DMS79 (cell line): ENCODE data around the gene DNAH7.

ENCODE experiments used
- DNase-seq: peaks from one replicate; lab custom pipeline; 2025; lab: John Stamatoyannopoulos, UW

The DNAH7 gene

DNA sequence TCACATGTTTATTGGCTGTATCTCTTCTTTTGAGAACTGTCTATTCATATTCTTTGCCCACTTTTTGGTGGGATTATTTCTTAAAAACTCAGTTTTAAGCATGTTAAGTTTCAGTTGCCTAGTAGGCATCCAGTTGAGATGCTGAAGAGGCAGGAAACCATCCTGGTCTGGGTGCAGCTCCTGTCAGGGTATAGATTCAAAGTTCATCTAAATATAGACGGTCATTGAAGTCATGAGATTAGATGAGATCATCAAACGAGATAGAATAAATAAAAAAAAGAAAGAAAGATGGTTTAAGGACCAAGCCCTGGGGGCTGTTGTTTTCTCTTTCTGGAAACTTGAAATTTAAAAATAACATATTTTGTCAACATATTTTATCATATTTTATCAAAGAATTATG lies 9.2 kb upstream of the DNAH7 start:
- no peak for DNase-seq

DNA sequence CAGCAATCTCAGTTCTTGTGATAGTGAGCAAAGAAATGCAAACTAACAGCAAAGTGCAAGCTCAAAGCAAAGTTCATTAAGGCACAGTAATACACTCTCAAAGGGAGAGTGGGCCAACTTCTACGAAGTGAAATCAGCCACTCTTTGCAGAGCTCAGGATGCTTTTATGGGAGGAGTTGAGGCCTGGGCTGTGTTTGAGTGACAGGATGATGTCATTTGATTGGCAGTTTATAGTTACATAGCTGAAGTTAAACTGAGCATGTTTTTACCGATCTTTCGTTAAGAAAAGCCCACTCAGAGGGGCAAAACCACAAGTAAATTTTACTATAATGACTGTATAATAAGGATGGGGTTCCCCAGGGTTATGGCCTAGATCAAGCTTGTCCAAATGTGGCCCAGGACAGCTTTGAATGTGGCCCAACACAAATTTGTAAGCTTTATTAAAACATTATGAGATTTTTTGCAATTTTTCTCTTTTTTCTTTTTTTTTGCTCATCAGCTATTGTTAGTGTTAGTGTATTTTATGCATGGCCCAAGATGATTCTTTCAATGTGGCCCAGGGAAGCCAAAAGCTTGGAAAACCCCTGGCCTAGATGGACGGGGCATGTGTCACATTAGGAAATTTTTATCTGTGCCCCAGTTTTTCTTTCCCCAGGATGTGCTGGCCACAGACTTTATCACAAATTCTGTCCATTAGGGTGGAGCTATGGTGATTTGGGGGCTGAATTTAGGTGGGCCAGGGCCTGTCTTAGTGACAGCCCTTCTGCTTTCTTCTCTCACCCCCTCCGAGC lies 8.3 kb upstream of the DNAH7 start:
- DNase-seq: no peak

DNA sequence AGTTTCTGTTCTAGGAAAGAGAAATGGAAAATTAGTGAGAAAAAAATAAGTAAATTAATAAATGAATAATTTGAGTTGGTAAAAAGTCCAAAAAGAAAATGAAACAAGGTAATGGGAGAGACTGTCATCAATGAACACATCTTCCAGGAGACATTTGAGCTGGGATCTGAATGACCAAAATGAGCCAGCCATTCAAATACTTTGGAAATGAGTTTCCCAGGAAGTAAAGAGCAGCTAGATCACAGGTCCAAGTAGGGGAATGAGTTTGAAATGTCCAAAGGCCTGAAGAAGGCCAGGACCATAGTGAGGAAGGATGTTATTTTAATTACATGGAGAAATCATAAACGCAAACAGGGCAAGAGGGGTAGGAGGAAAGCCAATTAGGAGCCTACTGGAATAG lies 6.6 kb upstream of the DNAH7 start:
- no peak for DNase-seq

DNA sequence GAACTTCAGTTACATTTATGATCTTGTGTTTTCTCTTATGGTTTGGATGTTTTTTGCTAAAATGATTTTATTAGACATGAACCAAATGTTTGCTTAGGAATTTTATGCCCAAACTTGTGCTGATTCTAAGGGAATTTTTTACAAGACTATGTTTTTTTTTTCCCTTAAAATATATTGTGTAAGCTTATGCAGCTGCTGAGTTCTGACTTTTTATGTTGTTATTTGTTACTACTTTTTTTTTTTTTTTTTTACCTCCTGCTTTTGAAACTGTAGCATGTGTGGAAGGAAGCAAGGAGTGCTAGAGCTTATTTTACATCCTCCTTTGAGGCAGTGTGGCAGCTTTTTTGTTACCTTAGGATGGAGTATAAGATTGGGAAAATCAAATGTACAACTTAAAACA lies 6.0 kb upstream of the DNAH7 start:
- no peak for DNase-seq

DNA sequence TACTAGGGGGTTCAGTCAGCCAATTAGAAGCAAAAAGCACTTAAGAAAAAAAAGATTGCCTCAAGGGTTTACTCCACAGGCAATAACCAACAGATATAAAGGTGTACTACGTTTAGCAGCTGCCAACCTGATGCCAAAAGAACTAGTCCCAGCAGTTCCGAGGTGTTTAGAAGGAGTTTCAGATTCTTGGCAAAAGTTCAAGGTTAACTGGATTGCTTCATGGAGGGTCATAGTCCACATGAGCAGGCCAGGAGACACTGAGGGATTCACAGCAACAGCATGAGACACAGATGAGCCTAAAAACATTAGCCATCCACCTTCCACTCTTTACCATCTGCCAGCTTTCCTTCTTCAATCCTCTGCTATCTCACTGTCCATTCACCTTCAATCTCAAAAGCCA lies 4.9 kb upstream of the DNAH7 start:
- peak; percentile 23 for DNase-seq

DNA sequence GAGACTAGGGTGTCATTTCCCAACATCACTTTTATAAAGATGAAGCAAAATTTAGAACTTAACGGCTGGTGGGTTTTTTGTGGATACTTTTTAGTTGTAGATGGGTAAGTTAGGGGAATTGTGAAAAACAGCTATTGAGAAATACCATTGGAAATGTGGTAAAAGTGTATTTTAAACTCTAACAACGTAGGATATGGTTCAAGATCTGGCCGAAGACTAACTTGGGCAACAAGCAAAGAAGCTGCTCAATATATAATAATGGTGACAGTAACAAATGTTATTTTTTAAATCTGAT lies 1.6 kb downstream of the DNAH7 start:
- DNase-seq: no peak

DNA sequence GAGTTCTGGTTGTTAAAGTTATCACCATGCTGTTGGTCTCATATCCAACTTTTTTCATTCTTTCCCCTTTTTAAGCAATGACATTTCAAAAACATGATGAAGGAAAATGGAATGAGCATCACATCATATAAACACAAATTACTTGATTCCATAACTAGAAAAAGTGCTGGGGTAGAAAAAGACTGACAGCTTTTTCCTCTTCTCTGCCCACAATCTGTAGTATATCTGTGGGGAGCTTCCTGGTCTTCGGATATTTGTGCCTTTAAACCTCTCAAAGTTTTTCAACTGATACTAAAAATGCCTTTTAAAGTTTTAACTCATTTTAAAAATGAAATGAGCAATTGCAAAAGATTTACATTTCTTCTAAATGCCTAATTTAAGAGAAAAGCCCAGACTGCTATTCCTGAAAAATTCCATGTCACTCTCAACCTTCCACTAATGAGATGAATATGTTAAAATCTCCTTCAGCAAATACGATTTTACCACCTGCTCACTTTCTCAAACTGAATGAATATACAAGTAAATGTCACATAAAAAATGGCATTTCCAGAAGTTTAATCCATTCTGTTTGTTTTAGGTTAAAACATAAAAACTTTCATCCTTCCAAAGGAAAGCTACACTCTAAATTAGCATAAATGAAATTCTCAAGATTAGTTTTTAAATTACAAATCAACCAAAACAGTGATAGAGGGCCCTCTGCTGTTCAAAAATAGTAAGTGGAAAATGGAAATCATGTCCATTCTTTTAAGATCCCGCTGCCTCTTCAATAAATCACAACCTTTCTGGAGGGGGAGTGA lies 2.1 kb downstream of the DNAH7 start:
- no peak for DNase-seq

DNA sequence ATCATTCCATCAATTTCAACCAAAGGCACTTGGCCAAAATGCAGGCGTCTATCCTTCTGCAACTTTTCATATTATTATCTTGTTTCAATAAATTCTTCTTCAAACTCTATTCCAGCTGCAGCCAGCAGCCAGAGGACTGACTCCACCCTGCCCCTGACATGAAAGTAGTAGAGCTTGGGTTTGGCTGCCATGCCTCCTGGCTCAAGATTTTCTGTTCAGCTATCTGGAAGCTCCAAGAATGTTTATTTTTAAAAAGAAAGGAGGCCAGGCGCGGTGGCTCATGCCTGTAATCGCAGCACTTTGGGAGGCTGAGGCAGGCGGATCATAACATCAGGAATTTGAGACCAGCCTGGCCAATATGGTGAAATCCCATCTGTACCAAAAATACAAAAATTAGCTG lies 4.9 kb downstream of the DNAH7 start:
- DNase-seq: no peak

DNA sequence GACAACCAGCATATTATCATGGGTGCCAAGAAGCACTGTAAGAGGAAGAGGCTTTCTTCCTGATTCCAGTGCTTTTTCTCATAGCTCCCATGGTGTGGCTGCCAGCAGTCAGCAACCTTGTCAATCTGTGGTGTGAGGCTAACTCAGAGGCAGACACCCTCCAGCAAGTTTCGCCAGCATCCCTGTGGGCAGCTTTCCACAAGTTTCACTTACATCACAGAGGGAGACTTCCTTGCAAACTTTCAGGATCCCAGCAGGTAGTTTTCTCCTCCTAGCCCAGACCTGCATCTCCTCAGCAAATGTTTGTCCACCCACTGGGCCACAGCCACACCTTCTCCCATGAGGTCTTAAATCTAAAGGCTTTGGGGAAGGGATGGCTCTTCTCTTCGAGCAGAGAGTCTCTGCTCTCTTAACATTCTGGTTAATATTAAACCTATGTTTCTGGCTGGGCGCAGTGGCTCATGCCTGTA lies 9.1 kb downstream of the DNAH7 start:
- no peak for DNase-seq

DNA sequence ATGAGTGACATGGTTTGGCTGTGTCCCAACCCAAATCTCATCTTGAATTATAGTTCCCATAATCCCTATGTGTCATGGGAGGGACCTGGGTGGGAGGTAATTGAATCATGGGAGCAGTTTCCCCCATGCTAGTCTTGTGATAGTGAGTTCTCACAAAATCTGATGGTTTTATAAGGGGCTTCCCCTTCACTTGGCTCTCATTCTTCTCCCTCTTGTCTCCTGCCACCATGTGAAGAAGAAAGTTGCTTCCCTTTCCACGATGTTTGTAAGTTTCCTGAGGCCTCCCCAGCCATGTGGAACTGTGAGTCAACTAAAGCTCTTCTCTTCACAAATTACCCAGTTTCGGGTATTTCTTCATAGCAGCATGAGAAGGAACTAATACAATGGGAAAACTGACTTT lies 14.0 kb downstream of the DNAH7 start:
- DNase-seq: no peak

DNA sequence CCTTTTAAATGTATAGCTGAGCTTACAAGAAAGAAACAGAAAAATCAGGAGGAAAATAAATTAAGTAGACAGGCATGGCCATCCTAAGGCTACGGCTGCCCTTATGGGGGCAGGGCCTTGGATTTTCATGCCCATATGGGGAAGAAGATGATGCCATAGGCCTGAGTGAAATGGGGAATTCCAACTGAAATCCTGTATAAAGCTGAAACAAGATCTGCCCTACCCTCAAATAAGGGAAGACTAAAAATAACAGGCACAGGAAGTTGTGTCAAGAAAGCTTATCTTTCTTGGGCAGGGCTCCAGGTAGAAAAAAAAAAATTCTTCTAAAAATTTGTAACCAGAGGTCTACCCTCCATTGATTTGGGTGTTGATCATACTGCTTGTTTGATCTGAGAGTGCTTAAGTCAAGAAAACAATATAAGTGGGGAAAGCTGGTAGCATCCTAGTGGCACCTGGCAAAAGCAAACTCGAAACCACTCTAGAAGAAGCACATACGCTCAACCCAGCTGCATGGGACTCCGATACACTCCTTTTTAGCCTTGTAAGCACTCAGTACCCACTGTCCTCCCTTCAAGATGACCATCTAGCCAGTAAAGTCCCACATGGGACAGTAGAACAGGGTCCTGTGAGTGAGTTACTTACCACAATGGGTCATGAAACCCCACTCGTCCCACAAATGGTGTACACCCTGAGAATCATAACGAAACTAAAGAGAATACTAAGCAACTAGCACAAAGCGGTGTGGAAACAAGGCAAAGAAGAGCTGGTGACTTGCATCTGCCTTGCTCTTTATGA lies 22.3 kb downstream of the DNAH7 start:
- no peak for DNase-seq

DNA sequence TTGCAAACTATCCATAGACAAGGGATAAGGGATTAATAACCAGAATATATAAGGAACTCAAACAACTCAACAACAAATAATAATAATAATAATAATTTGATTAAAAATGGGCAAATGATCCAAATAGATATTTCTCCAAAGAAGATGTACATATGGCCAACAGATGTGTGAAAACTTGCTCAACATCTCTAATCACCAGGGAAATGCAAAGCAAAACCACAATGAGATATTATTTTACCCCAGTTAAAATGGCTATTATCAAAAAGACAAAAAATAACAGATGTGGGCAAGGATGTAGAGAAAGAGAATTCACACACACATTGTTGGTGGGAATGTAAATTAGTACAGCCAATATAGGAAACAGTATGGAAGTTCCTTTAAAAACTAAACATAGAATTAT lies 26.9 kb downstream of the DNAH7 start:
- DNase-seq: no peak

DNA sequence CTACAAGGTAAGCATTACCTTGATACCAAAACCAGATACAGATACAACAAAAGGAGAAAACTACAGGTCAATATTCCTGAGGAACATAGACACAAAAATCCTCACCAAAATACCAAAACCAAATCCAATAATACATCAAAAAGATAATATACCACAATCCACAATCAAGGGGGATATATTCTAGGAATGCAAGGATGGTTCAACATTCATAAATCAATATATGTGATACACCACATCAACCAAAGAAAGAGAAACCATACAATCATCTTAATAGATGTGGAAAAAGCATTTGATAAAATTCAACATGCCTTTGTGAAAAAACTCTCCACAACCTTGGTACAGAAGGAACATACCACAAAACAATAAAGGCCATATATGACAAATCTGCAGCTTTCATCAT lies 28.4 kb downstream of the DNAH7 start:
- DNase-seq: no peak

DNA sequence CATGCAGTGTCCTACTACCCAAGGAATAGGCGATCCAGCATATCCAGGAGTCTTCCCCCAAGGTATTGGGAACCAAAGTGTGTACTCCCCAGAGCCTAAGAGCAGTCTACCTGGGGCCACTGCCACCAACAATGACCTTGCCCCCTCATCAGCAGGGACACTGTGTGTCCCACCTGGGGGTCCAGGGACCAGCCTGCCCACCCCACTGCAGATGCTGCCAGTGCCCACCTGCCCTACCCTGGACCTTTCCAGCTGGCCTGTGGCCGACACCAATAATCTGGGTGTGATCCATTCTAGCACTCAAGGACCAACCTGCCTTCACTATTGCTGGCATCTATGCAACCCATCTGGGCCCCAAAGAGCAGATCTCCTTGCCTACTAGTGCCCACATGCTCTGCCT lies 32.2 kb downstream of the DNAH7 start:
- no peak for DNase-seq

DNA sequence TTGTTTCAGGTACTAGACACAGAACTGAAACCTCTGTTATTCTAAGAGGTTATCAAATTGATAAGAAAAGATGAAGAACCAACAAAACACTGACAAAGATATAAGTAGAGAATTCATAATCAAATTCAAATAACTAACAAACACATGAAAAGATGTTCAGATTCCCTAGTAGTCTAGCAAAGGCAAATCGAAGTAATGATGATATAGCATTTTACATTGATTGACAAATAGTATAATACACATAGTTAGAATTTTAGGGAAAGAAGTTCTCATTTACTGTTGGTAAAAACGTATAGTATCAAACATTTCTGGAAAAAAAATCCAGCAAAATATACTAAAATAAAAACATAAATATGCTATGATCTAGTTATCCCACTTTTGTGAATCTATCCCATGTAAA lies 50.6 kb downstream of the DNAH7 start:
- DNase-seq: no peak

DNA sequence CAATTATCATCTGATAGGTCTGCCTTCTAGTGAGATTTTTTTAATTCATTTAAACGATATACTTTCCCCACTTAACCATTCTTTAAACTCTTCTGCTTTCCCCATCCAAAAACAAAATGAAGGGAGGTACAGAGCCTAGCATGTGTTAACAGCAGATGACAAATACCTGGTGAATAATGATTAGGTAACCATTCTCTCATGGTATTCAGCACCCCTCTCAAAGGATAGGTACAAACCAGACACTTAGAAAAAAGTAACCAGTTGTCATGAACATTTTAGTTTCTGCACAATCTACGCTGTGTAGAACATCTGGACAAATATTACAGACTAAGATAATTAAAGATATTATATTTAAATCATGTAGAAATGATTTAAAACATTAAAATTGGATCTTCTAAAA lies 56.3 kb downstream of the DNAH7 start:
- no peak for DNase-seq

DNA sequence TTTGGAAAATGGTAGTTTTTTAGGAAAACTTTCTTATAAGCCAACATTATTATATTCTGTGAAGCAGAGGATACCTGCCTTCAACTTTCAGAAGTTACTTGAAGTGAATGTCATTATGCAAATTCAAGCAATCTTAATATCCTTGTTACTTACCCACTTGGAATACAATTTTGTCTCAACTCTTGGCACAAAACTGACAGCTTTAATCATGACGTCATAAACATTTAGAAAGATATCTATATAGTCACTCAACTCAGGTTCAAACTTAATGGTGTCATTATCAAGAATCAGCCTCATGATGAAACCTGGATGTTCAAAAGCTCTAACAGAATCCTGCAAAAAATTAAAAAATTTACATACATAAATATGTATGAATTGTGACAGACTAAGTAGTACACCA lies 68.1 kb downstream of the DNAH7 start:
- no peak for DNase-seq

DNA sequence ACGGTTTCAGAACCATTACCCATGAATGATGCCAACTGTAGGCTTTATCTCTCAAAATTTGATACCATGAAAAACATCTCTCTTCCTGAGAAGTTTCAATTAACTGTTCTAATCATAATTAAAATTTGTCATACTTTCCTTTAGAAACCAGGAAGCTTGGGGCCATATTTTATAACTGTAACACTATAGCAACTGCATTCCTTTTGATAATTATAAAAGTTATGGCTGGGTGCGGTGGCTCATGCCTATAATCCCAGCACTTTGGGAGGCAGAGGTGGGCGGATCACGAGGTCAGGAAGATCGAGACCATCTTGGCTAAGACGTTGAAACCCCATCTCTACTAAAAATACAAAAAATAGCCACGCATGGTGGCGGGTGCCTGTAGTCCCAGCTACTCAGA lies 70.6 kb downstream of the DNAH7 start:
- DNase-seq: no peak

DNA sequence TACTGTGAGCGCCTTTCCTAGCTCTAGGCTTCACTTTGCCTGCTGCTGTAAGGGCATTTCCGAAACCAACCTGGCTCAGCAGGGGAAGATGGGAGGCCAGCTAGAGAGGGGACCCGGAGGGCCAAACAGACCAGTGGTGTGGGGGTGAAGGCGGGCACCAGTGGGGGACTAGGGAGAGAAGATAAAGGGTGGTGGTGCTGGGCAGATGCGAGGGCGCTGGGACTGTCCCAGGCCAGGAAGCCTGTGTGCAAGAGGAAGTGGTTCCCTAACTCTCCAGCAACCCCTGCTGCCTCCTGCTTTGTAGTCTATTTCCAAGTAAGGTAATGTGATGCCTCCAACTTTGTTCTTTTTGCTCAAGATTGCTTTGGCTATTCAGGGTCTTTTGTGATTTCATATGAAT lies 73.1 kb downstream of the DNAH7 start:
- DNase-seq: no peak

DNA sequence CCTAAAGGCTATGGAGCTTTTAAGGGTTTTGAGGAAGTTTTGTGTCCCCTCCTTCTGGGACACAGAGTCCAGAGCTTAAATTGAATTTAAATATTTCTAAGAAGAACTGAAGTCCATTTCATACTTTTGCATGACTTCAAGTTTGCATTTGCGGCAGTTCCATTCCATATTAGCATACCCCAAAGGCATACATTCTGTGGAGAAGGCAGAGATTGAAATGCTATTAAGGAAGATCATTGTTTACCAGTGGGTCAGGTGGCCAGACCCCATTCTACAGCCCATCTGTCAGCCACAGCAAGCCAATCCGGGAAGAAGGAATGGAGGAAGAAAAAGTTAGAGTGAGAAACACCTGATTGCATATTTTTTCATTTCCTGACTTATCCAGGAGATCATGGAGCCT lies 75.0 kb downstream of the DNAH7 start:
- DNase-seq: no peak

DNA sequence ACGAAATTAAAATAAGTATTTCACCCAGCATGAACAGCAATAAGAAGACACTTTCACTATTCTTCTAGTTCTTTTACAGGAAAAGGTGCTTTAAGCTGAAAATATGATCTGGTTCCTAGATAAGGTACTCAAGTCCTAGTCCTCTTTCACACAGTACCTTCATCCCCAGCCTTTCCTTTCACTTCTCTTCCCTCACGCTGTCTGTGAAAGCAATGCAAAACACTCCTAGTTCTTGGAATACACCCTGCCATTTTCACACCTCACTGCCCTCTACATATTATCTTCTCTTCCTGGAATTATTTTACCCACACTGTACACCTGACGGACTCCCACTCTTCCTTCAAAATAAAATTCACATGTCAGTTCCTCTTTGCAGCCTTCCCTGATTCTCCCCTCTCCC lies 82.9 kb downstream of the DNAH7 start:
- DNase-seq: no peak

DNA sequence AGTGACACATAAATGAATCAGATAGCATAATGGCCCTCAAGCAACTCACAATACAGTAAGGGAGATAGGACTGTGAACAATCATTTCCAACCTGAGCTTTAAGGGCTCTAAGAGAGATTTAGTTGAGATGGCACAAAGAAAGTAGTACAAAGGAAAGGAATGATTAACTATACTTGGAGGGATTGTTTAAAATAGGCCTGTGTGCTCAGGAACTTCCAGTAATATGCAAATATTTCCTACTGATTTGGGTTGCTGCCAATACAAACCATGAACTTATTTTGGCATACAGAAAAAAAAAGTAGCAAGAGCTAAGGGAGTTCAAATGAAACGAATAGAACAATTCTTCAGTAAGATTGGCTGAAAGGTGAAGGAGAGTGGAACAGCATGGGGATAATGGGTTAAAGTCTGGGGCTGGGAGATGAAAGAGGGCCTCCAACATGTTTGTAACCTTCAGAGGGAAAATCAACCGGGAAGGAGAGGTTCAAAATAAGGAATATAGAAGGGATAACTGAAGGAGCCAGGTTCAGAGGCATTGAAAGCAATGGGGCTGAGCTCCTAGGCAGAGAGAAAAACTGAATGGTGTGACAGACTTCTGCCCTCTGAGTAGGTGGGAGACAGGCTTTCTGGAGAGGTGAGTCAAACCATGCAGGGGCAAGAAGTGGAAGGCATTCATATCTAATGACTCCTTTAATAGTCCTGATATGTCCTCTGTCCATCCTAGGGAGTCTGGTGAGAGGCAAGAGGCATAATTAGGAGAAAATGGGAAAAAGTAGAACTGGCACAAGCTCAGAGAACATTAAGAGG lies 83.5 kb downstream of the DNAH7 start:
- no peak for DNase-seq
